Epithelial cell of alveolus of lung (primary cell): ENCODE data around the gene AFP. TPM values are rescaled to one million over a fixed set of nuclear protein-coding genes. Genes with fewer than 3 reads are reported as not detected.

Source experiments
- total RNA-seq: library from RNA; depleted of rRNA; stranded (reverse); fragments of >200 nt; gene quantifications from 2 replicates; pipeline ENCODE4 v1.2.1, GENCODE V29; 2015

Gene AFP
- 0.13 TPM in 1 of 2 replicates, not detected in the other for total RNA-seq

GRCh38 chr4:73435984-73436383 lies at the start of gene AFP:
Gene AFP (plus strand): TSS chr4:73436221. CDS start chr4:73436263, 42 bp downstream.

GRCh38 chr4:73404042-73404441 lies 32.0 kb upstream of the AFP start, which contains the start of gene ALB:
Gene ALB (plus strand): TSS chr4:73404287. CDS start chr4:73404328, 41 bp downstream.

GRCh38 chr4:73481358-73481757 lies 45.3 kb downstream of the AFP start, which contains the start of gene AFM:
Gene AFM (plus strand): TSS chr4:73481745. CDS start chr4:73481776, 31 bp downstream.

Other genes starting within 250 kb of the AFP start
- 31.9 and 37.5 TPM in 2 replicates for gene ANKRD17, start 177.4 kb upstream of the AFP start, total RNA-seq
- 0.39 and 1.1 TPM in 2 replicates for gene ALB, start 31.9 kb upstream of the AFP start, total RNA-seq
- not detected in 2 replicates for gene AFM, start 45.5 kb downstream of the AFP start, total RNA-seq
- gene RASSF6, start 184.2 kb downstream of the AFP start, total RNA-seq: 0.26 TPM in 1 of 2 replicates, not detected in the other